Measurements from ENCODE around the gene RBMS3. TPM values are rescaled to one million over a fixed set of nuclear protein-coding genes. Genes with fewer than 3 reads are reported as not detected.

RBMS3 gene
- total RNA-seq, 1 donor, result 2.1 TPM

GRCh38 chr3:29397406-29397805, 116.5 kb downstream of the RBMS3 start:
- Histone ChIP-seq H3K27me3 (ENCODE audit: insufficient read depth, low read length) (no peaks in the 10 kb centered on the region), H3K4me3 (ENCODE audit: low read length) (no peak overlapping the region), H3K4me1 (ENCODE audit: insufficient read depth, low read length) (no peaks in the 10 kb centered on the region), H3K9me3 (ENCODE audit: low read depth, low read length) (no peaks in the 10 kb centered on the region)

- no peak overlapping the region for H3K4me3 ChIP-seq (ENCODE audit: low read length)
- H3K4me1 ChIP-seq (ENCODE audit: insufficient read depth, low read length), result no peaks in the 10 kb centered on the region
- H3K27me3 ChIP-seq (ENCODE audit: insufficient read depth, low read length), result no peaks in the 10 kb centered on the region
- no peaks in the 10 kb centered on the region for H3K9me3 ChIP-seq (ENCODE audit: low read depth, low read length)
These were observed 117.9 kb downstream of the RBMS3 start for GRCh38 chr3:29398787-29399186.

- no peaks in the 10 kb centered on the region for H3K4me1 ChIP-seq (ENCODE audit: insufficient read depth, low read length)
- no peaks in the 10 kb centered on the region for H3K9me3 ChIP-seq (ENCODE audit: low read depth, low read length)
- no peak overlapping the region for H3K4me3 ChIP-seq (ENCODE audit: low read length)
- H3K27me3 ChIP-seq (ENCODE audit: insufficient read depth, low read length), result no peaks in the 10 kb centered on the region
These were observed 125.5 kb downstream of the RBMS3 start for GRCh38 chr3:29406291-29406832.

- no peak overlapping the region for H3K4me3 ChIP-seq (ENCODE audit: low read length)
- H3K9me3 ChIP-seq (ENCODE audit: low read depth, low read length), result no peaks in the 10 kb centered on the region
- no peaks in the 10 kb centered on the region for H3K4me1 ChIP-seq (ENCODE audit: insufficient read depth, low read length)
- no peaks in the 10 kb centered on the region for H3K27me3 ChIP-seq (ENCODE audit: insufficient read depth, low read length)
These were observed 127.8 kb downstream of the RBMS3 start for GRCh38 chr3:29408676-29409075.

- H3K4me3 ChIP-seq (ENCODE audit: low read length), result no peak overlapping the region
- no peaks in the 10 kb centered on the region for H3K4me1 ChIP-seq (ENCODE audit: insufficient read depth, low read length)
- H3K9me3 ChIP-seq (ENCODE audit: low read depth, low read length), result no peaks in the 10 kb centered on the region
- no peaks in the 10 kb centered on the region for H3K27me3 ChIP-seq (ENCODE audit: insufficient read depth, low read length)
These were observed 128.5 kb downstream of the RBMS3 start for GRCh38 chr3:29409409-29409808.

- Histone ChIP-seq H3K4me1 (ENCODE audit: insufficient read depth, low read length) (no peaks in the 10 kb centered on the region), H3K27me3 (ENCODE audit: insufficient read depth, low read length) (no peaks in the 10 kb centered on the region), H3K9me3 (ENCODE audit: low read depth, low read length) (no peaks in the 10 kb centered on the region), H3K4me3 (ENCODE audit: low read length) (no peak overlapping the region)
These were observed 129.3 kb downstream of the RBMS3 start for GRCh38 chr3:29410220-29410619.

- Histone ChIP-seq H3K9me3 (ENCODE audit: low read depth, low read length) (no peaks in the 10 kb centered on the region), H3K4me1 (ENCODE audit: insufficient read depth, low read length) (no peaks in the 10 kb centered on the region), H3K27me3 (ENCODE audit: insufficient read depth, low read length) (no peaks in the 10 kb centered on the region), H3K4me3 (ENCODE audit: low read length) (no peak overlapping the region)
These were observed 130.0 kb downstream of the RBMS3 start for GRCh38 chr3:29410660-29411405.

GRCh38 chr3:29412110-29412509, 131.2 kb downstream of the RBMS3 start:
- Histone ChIP-seq H3K4me3 (ENCODE audit: low read length) (no peak overlapping the region), H3K9me3 (ENCODE audit: low read depth, low read length) (no peaks in the 10 kb centered on the region), H3K27me3 (ENCODE audit: insufficient read depth, low read length) (no peaks in the 10 kb centered on the region), H3K4me1 (ENCODE audit: insufficient read depth, low read length) (no peaks in the 10 kb centered on the region)

GRCh38 chr3:29414468-29415224, 133.8 kb downstream of the RBMS3 start:
- Histone ChIP-seq H3K4me1 (ENCODE audit: insufficient read depth, low read length) (no peaks in the 10 kb centered on the region), H3K9me3 (ENCODE audit: low read depth, low read length) (no peaks in the 10 kb centered on the region), H3K27me3 (ENCODE audit: insufficient read depth, low read length) (no peaks in the 10 kb centered on the region), H3K4me3 (ENCODE audit: low read length) (no peak overlapping the region)

GRCh38 chr3:29415482-29416223, 134.8 kb downstream of the RBMS3 start:
- Histone ChIP-seq H3K4me1 (ENCODE audit: insufficient read depth, low read length) (no peaks in the 10 kb centered on the region), H3K4me3 (ENCODE audit: low read length) (no peak overlapping the region), H3K27me3 (ENCODE audit: insufficient read depth, low read length) (no peaks in the 10 kb centered on the region), H3K9me3 (ENCODE audit: low read depth, low read length) (no peaks in the 10 kb centered on the region)

GRCh38 chr3:29416514-29416913, 135.6 kb downstream of the RBMS3 start:
- H3K4me1 ChIP-seq (ENCODE audit: insufficient read depth, low read length), result no peaks in the 10 kb centered on the region
- no peaks in the 10 kb centered on the region for H3K27me3 ChIP-seq (ENCODE audit: insufficient read depth, low read length)
- H3K9me3 ChIP-seq (ENCODE audit: low read depth, low read length), result no peaks in the 10 kb centered on the region
- no peak overlapping the region for H3K4me3 ChIP-seq (ENCODE audit: low read length)

- no peaks in the 10 kb centered on the region for H3K4me1 ChIP-seq (ENCODE audit: insufficient read depth, low read length)
- no peaks in the 10 kb centered on the region for H3K9me3 ChIP-seq (ENCODE audit: low read depth, low read length)
- no peak overlapping the region for H3K4me3 ChIP-seq (ENCODE audit: low read length)
- no peaks in the 10 kb centered on the region for H3K27me3 ChIP-seq (ENCODE audit: insufficient read depth, low read length)
These were observed 139.2 kb downstream of the RBMS3 start for GRCh38 chr3:29420106-29420505.

- Histone ChIP-seq H3K4me1 (ENCODE audit: insufficient read depth, low read length) (no peaks in the 10 kb centered on the region), H3K27me3 (ENCODE audit: insufficient read depth, low read length) (no peaks in the 10 kb centered on the region), H3K4me3 (ENCODE audit: low read length) (no peak overlapping the region), H3K9me3 (ENCODE audit: low read depth, low read length) (no peaks in the 10 kb centered on the region)
These were observed 145.7 kb downstream of the RBMS3 start for GRCh38 chr3:29426302-29427226.
